Astrocyte (in vitro differentiated cells and primary cell): ENCODE measurements around the gene FSTL4. TPM values are rescaled to one million over a fixed set of nuclear protein-coding genes. Genes with fewer than 3 reads are reported as not detected.

Source experiments
- DNase-seq: peaks from one replicate; pipeline ENCODE4 v3.0.0-alpha.2; 2010; ENCODE audit warnings: low read depth
- FAIRE-seq: peaks from 2 replicates; lab custom pipeline; 2011; peaks lifted over from hg19 to GRCh38; lab: Jason Lieb, UNC
- H2AFZ ChIP-seq: 2 replicates; pipeline ENCODE4 v1.6.0; 2012; ENCODE audit warnings: low read depth, low read length, inconsistent platforms
- H3K27ac ChIP-seq: 2 replicates; pipeline ENCODE4 v1.5.1; 2011; ENCODE audit warnings: low read depth, low read length, inconsistent platforms
- H3K27me3 ChIP-seq: 2 replicates; pipeline ENCODE4 v1.6.0; 2011; ENCODE audit warnings: low read length, inconsistent platforms; ENCODE audit not compliant: insufficient read depth
- H3K36me3 ChIP-seq: 2 replicates; pipeline ENCODE4 v1.5.1; 2011; ENCODE audit warnings: low read length, inconsistent platforms; ENCODE audit not compliant: insufficient read depth
- H3K4me1 ChIP-seq: 2 replicates; pipeline ENCODE4 v1.5.1; 2011; ENCODE audit warnings: low read length, inconsistent platforms; ENCODE audit not compliant: insufficient read depth
- H3K4me2 ChIP-seq: 2 replicates; pipeline ENCODE4 v1.6.0; 2012; ENCODE audit warnings: low read length, inconsistent platforms
- H3K4me3 ChIP-seq: 2 replicates; pipeline ENCODE4 v1.5.1; 2011; ENCODE audit warnings: low read depth, mild to moderate bottlenecking, low read length, inconsistent platforms; ENCODE audit not compliant: insufficient read depth
- H3K79me2 ChIP-seq: 2 replicates; pipeline ENCODE4 v1.6.0; 2012; ENCODE audit warnings: mild to moderate bottlenecking, low read length, inconsistent platforms; ENCODE audit not compliant: insufficient read depth
- H3K9ac ChIP-seq: 2 replicates; pipeline ENCODE4 v1.6.0; 2012; ENCODE audit warnings: mild to moderate bottlenecking, low read length, inconsistent platforms
- H3K9me3 ChIP-seq: 2 replicates; pipeline ENCODE4 v1.5.1; 2012; ENCODE audit warnings: low read depth, mild to moderate bottlenecking, low read length, inconsistent platforms; ENCODE audit not compliant: insufficient read depth
- H4K20me1 ChIP-seq: 2 replicates; pipeline ENCODE4 v1.6.0; 2012; ENCODE audit warnings: low read length, inconsistent platforms; ENCODE audit not compliant: insufficient read depth
- H3K27ac Mint-ChIP-seq: one replicate; pipeline ENCODE4 v1.8.0; 2021; ENCODE audit warnings: mild to moderate bottlenecking, mixed read lengths; ENCODE audit not compliant: unreplicated experiment
- H3K27me3 Mint-ChIP-seq: one replicate; pipeline ENCODE4 v1.8.0; 2021; ENCODE audit warnings: low read depth, mixed read lengths; ENCODE audit not compliant: unreplicated experiment
- H3K36me3 Mint-ChIP-seq: one replicate; pipeline ENCODE4 v1.8.0; 2021; ENCODE audit warnings: low read depth, mixed read lengths; ENCODE audit not compliant: unreplicated experiment
- H3K4me1 Mint-ChIP-seq: one replicate; pipeline ENCODE4 v1.8.0; 2021; ENCODE audit warnings: low read depth, mixed read lengths; ENCODE audit not compliant: unreplicated experiment
- H3K4me3 Mint-ChIP-seq: one replicate; pipeline ENCODE4 v1.8.0; 2021; ENCODE audit warnings: mild to moderate bottlenecking, moderate library complexity, mixed read lengths; ENCODE audit not compliant: unreplicated experiment
- H3K9me3 Mint-ChIP-seq: one replicate; pipeline ENCODE4 v1.8.0; 2021; ENCODE audit warnings: mild to moderate bottlenecking, mixed read lengths; ENCODE audit not compliant: unreplicated experiment
- CTCF ChIP-seq: IDR thresholded peaks from 2 replicates; pipeline ENCODE4 v1.5.1; 2011; ENCODE audit warnings: low read depth, mild to moderate bottlenecking, inconsistent platforms, low read length, moderate library complexity; ENCODE audit not compliant: insufficient read depth
- EZH2 ChIP-seq: IDR thresholded peaks from 2 replicates; pipeline ENCODE4 v1.6.1; 2012; ENCODE audit warnings: mild to moderate bottlenecking, low read length, inconsistent platforms; ENCODE audit not compliant: insufficient read depth
- total RNA-seq: library from RNA; stranded (reverse); gene quantifications from 2 replicates; pipeline ENCODE4 v1.2.1, GENCODE V29; 2021

Gene FSTL4
- total RNA-seq, 1 donor from 2014 or later: not detected

GRCh38 chr5:133467335-133467779, 145.0 kb downstream of the FSTL4 start:
- DNase-seq (no peak), FAIRE-seq (no peak)
- H3K27ac ChIP-seq: no peak overlapping the region
- Mint-ChIP-seq H3K36me3 (no peaks in the 10 kb centered on the region), H3K27me3 (peaks cover 34% of the 10 kb centered on the region), H3K9me3 (peaks cover 3% of the 10 kb centered on the region), H3K27ac (no peak overlapping the region), H3K4me1 (no peaks in the 10 kb centered on the region), H3K4me3 (no peak overlapping the region)
- peaks cover 2% of the 10 kb centered on the region for H3K9me3 ChIP-seq
- no peaks in the 10 kb centered on the region for H3K79me2 ChIP-seq
- H3K27me3 ChIP-seq: peaks cover 4% of the 10 kb centered on the region
- H3K4me3 ChIP-seq: no peak overlapping the region
- no peaks in the 10 kb centered on the region for H3K36me3 ChIP-seq
- no peaks in the 10 kb centered on the region for H3K4me1 ChIP-seq
- H3K4me2 ChIP-seq: no peak overlapping the region
- no peak overlapping the region for H3K9ac ChIP-seq
- H4K20me1 ChIP-seq: no peaks in the 10 kb centered on the region
- no peak for TF ChIP-seq EZH2
- TF ChIP-seq CTCF: no peak
- H2AFZ ChIP-seq: no peak overlapping the region

DNA sequence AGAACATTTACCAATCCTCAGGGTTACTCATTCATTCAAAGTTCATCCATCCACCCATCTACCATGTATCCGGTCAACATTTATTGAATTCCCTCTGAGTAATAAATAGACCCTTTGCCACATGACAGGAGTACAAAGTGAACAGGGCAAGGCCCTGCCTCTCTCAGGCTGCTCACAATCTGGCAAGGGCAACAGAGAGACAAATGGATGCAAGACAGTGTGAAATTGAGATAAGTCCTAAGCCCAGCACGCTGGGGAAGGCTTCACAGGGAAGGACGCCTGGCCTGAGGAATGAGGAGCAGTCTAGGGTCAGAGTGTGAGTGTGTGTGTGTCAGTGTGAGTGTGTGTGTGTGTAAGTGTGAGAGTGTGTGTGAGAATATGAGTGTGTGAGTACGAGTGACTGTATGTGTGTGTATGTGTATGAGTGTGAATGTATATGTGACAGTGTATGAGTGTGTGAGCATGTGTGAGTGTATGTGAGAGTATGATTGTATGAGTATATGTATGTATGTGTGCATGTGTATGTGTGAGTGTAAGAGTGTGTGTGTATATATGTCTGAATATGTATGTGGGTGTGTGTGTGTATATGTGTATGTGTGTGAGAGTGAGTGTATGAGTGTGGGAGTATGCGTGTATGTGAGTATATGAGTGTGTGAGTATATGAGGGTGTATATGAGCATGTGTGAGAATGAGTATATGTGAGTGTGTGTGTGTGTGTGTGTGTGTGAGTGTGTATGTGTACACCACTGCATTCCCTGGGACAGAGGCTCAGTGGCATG, 145.6 kb downstream of the FSTL4 start:
- H3K36me3 Mint-ChIP-seq: no peaks in the 10 kb centered on the region
- FAIRE-seq: no peak
- Histone ChIP-seq H3K4me2 (no peak overlapping the region), H3K4me1 (no peaks in the 10 kb centered on the region), H3K27ac (no peak overlapping the region), H3K9ac (no peak overlapping the region), H3K79me2 (no peaks in the 10 kb centered on the region), H3K4me3 (no peak overlapping the region), H2AFZ (no peak overlapping the region), H3K36me3 (no peaks in the 10 kb centered on the region), H3K9me3 (peaks cover 2% of the 10 kb centered on the region), H3K27me3 (peaks cover 4% of the 10 kb centered on the region), H4K20me1 (no peaks in the 10 kb centered on the region)
- no peak overlapping the region for H3K27ac Mint-ChIP-seq
- DNase-seq: no peak
- TF ChIP-seq EZH2: no peak
- no peak for TF ChIP-seq CTCF
- H3K4me3 Mint-ChIP-seq: no peak overlapping the region
- H3K9me3 Mint-ChIP-seq: peaks cover 1% of the 10 kb centered on the region
- H3K4me1 Mint-ChIP-seq: no peaks in the 10 kb centered on the region
- peaks cover 28% of the 10 kb centered on the region for H3K27me3 Mint-ChIP-seq

DNA sequence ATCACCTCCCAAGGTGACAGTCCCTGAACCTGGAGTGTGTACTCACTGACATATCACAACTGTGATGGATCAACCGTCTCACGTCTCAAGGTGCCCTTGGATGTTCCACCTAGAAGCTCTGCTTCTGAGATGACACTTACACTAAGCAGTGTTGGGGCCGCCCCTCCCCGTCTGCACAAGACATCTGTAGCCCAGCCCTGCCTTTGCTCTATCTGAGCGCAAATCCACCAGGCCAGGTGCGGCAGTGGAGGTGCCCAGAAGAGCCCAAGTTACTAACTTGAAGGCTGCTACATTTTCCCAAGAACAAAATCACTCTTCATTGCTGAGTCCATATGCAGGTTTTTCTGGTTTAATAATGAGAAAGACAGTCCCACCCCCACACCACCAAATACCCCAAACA, 148.3 kb downstream of the FSTL4 start:
- FAIRE-seq: no peak
- no peak overlapping the region for H3K4me3 Mint-ChIP-seq
- no peaks in the 10 kb centered on the region for H3K36me3 Mint-ChIP-seq
- Histone ChIP-seq H3K4me3 (no peak overlapping the region), H4K20me1 (no peaks in the 10 kb centered on the region), H3K27me3 (no peaks in the 10 kb centered on the region), H3K9me3 (peaks cover 2% of the 10 kb centered on the region), H3K27ac (no peak overlapping the region), H3K4me2 (no peak overlapping the region), H3K79me2 (no peaks in the 10 kb centered on the region), H3K4me1 (no peaks in the 10 kb centered on the region), H3K36me3 (no peaks in the 10 kb centered on the region), H3K9ac (no peak overlapping the region), H2AFZ (no peak overlapping the region)
- H3K4me1 Mint-ChIP-seq: peaks cover 4% of the 10 kb centered on the region
- no peak for TF ChIP-seq CTCF
- TF ChIP-seq EZH2: no peak
- no peak for DNase-seq
- H3K9me3 Mint-ChIP-seq: no peaks in the 10 kb centered on the region
- H3K27ac Mint-ChIP-seq: no peak overlapping the region
- H3K27me3 Mint-ChIP-seq: peaks cover 18% of the 10 kb centered on the region
